MM.1S (cell line): Measurements from ENCODE around the gene CALML3.

Experiments
- DNase-seq: peaks from one replicate; pipeline ENCODE4 v3.0.0-alpha.2; 2015
- H2AFZ ChIP-seq: fragments of 300-600 bp; sonication (generic); 2 replicates; pipeline ENCODE4 v1.6.0; 2016; ENCODE audit warnings: antibody characterized with exemption, low read length
- H3F3A ChIP-seq: fragments of 300-600 bp; sonication (generic); 2 replicates; pipeline ENCODE4 v1.6.1; 2016; ENCODE audit warnings: mild to moderate bottlenecking, antibody characterized with exemption, low read length, moderate library complexity, mixed read lengths; ENCODE audit not compliant: insufficient read depth
- H3K27ac ChIP-seq: fragments of 300-600 bp; sonication (generic); 2 replicates; pipeline ENCODE4 v1.5.1; 2016; ENCODE audit warnings: mild to moderate bottlenecking, low read length
- H3K27me3 ChIP-seq: fragments of 300-600 bp; sonication (generic); replicated peaks from 2 replicates; pipeline ENCODE4 v1.6.0; 2016; ENCODE audit warnings: low read length; ENCODE audit not compliant: insufficient read depth
- H3K36me3 ChIP-seq: fragments of 300-600 bp; sonication (generic); replicated peaks from 2 replicates; pipeline ENCODE4 v1.6.1; 2016; ENCODE audit warnings: mild to moderate bottlenecking, low read length, mixed read lengths; ENCODE audit not compliant: insufficient read depth
- H3K4me1 ChIP-seq: fragments of 300-600 bp; sonication (generic); 2 replicates; pipeline ENCODE4 v1.6.1; 2016; ENCODE audit warnings: low read length, mixed read lengths
- H3K4me2 ChIP-seq: fragments of 300-600 bp; sonication (generic); 2 replicates; pipeline ENCODE4 v1.6.0; 2016; ENCODE audit warnings: low read depth, low read length
- H3K4me3 ChIP-seq: fragments of 300-600 bp; sonication (generic); 2 replicates; pipeline ENCODE4 v1.5.1; 2016; ENCODE audit warnings: low read length, mixed read lengths
- H3K79me2 ChIP-seq: fragments of 300-600 bp; sonication (generic); 2 replicates; pipeline ENCODE4 v1.6.1; 2016; ENCODE audit warnings: mixed run types, low read length, mixed read lengths
- H3K9ac ChIP-seq: fragments of 300-600 bp; sonication (generic); 2 replicates; pipeline ENCODE4 v1.6.1; 2016; ENCODE audit warnings: low read length, mixed read lengths
- H3K9me2 ChIP-seq: fragments of 300-600 bp; sonication (generic); replicated peaks from 2 replicates; pipeline ENCODE4 v1.6.1; 2016; ENCODE audit warnings: mild to moderate bottlenecking, low read length, mixed read lengths; ENCODE audit not compliant: insufficient read depth
- H3K9me3 ChIP-seq: fragments of 300-600 bp; sonication (generic); replicated peaks from 2 replicates; pipeline ENCODE4 v1.6.1; 2016; ENCODE audit warnings: mild to moderate bottlenecking, low read length, mixed read lengths; ENCODE audit not compliant: insufficient read depth
- H4K20me1 ChIP-seq: fragments of 300-600 bp; sonication (generic); 2 replicates; pipeline ENCODE4 v1.6.1; 2016; ENCODE audit warnings: mild to moderate bottlenecking, low read length, moderate library complexity, mixed read lengths; ENCODE audit not compliant: insufficient read depth
- EZH2 ChIP-seq: fragments of 300-600 bp; sonication (generic); optimal IDR thresholded peaks from 2 replicates; pipeline ENCODE3; 2017; ENCODE audit warnings: low read depth, mild to moderate bottlenecking, antibody characterized with exemption, low read length, mixed read lengths
- EZH2phosphoT487 ChIP-seq: fragments of 300-600 bp; sonication (generic); IDR thresholded peaks from 2 replicates; pipeline ENCODE4 v1.6.1; 2018; ENCODE audit warnings: antibody characterized with exemption, low read length
- TF ChIP-seq, protein P1 (sequence below): fragments of 300-600 bp; sonication (generic); IDR thresholded peaks from 2 replicates; pipeline ENCODE4 v1.5.1; 2016; ENCODE audit warnings: antibody characterized with exemption, low read length, mixed read lengths

Gene CALML3

DNA sequence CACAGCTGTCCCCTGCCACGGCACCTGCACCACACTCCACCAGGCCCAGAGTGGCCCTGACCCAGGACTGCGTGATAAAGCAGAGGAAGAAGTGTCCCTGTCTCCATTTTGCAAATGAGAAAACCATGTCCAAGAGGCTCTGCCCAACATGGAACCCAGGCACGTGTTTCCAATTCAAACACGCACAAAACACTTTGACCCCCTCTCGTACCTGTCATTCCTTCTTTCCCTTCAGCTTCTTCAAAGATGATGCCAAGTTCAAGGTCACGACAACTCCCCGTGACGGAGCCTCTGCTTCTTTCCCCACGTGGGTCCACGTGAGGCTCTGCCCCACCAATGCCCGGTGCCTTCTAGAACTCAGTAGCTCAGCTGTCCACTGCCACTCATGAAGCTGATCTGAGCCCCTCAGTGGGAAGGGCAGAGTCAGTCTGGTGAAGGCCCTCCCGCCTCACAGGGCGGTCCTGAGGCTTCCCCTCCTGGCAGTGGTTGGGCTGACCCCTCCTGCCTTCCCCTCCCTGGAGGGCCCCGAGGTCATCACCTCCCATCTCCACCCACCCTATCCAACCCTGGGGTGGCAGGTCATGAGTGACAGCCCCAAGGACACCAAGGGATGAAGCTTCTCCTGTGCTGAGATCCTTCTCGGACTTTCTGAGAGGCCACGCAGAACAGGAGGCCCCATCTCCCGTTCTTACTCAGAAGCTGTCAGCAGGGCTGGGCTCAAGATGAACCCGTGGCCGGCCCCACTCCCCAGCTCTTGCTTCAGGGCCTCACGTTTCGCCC, 44.4 kb upstream of the CALML3 start:
- no peak for DNase-seq
- Histone ChIP-seq H2AFZ (no peak overlapping the region), H3K9me3 (no peaks in the 10 kb centered on the region), H3F3A (no peaks in the 10 kb centered on the region), H3K9ac (no peak overlapping the region), H4K20me1 (no peaks in the 10 kb centered on the region), H3K27ac (no peak overlapping the region), H3K4me2 (no peak overlapping the region), H3K79me2 (no peaks in the 10 kb centered on the region), H3K27me3 (no peaks in the 10 kb centered on the region), H3K4me3 (no peak overlapping the region), H3K36me3 (no peaks in the 10 kb centered on the region), H3K4me1 (no peaks in the 10 kb centered on the region), H3K9me2 (no peaks in the 10 kb centered on the region)
- TF ChIP-seq EZH2phosphoT487 (no peak), EZH2 (no peak)
- TF ChIP-seq, protein P1, sequence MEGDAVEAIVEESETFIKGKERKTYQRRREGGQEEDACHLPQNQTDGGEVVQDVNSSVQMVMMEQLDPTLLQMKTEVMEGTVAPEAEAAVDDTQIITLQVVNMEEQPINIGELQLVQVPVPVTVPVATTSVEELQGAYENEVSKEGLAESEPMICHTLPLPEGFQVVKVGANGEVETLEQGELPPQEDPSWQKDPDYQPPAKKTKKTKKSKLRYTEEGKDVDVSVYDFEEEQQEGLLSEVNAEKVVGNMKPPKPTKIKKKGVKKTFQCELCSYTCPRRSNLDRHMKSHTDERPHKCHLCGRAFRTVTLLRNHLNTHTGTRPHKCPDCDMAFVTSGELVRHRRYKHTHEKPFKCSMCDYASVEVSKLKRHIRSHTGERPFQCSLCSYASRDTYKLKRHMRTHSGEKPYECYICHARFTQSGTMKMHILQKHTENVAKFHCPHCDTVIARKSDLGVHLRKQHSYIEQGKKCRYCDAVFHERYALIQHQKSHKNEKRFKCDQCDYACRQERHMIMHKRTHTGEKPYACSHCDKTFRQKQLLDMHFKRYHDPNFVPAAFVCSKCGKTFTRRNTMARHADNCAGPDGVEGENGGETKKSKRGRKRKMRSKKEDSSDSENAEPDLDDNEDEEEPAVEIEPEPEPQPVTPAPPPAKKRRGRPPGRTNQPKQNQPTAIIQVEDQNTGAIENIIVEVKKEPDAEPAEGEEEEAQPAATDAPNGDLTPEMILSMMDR: no peak

DNA sequence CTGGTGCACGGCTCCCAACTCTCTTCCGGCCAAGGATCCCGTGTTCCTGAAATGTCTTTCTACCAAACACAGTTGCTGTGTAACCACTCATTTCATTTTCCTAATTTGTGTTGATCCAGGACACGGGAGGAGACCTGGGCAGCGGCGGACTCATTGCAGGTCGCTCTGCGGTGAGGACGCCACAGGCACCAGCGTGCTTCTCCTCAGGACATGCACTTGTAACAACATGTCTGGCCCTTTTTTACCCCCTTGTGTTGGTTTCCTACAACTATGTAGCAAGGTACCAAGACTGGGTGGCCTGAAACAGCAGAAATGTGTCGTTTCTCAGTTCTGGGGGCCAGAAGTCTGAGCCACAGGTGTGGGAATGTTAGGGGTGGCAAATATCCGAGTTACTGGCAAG, 43.6 kb upstream of the CALML3 start:
- Histone ChIP-seq H4K20me1 (no peaks in the 10 kb centered on the region), H3K9ac (no peak overlapping the region), H3K79me2 (no peaks in the 10 kb centered on the region), H3K4me1 (no peaks in the 10 kb centered on the region), H3K9me3 (no peaks in the 10 kb centered on the region), H3K36me3 (no peaks in the 10 kb centered on the region), H3K9me2 (no peaks in the 10 kb centered on the region), H3K4me3 (no peak overlapping the region), H3K4me2 (no peak overlapping the region), H3K27ac (no peak overlapping the region), H2AFZ (no peak overlapping the region), H3F3A (no peaks in the 10 kb centered on the region), H3K27me3 (no peaks in the 10 kb centered on the region)
- DNase-seq: no peak
- TF ChIP-seq EZH2phosphoT487: no peak
- TF ChIP-seq EZH2: no peak
- TF ChIP-seq, protein P1: no peak

DNA sequence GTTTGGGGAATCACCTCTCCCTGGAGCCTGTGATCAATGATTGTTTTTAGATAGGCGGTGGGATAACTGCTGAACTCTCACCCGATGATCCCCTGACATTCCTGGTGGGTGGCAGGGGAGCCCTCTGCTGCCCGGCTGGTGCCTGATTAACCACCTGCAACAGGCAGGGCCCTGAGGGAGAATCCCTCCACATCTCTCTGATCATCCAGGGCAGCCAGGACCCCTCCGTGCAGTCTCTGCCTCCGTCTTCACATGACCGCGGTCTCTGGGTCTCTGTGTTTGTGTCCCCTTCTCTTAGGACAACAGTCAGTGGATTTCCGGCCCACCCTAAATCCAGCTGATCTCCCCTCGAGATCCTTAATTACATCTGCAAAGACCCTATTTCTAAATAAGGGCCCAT, 42.7 kb upstream of the CALML3 start:
- Histone ChIP-seq H3K27ac (no peak overlapping the region), H3F3A (no peaks in the 10 kb centered on the region), H4K20me1 (no peaks in the 10 kb centered on the region), H3K36me3 (no peaks in the 10 kb centered on the region), H3K4me2 (no peak overlapping the region), H3K27me3 (no peaks in the 10 kb centered on the region), H3K79me2 (no peaks in the 10 kb centered on the region), H3K4me1 (no peaks in the 10 kb centered on the region), H3K4me3 (no peak overlapping the region), H3K9me2 (no peaks in the 10 kb centered on the region), H2AFZ (no peak overlapping the region), H3K9ac (no peak overlapping the region), H3K9me3 (no peaks in the 10 kb centered on the region)
- DNase-seq: no peak
- no peak for TF ChIP-seq EZH2phosphoT487
- TF ChIP-seq, protein P1: no peak
- no peak for TF ChIP-seq EZH2
